IPS-15b (cell line): Measurements from ENCODE around the gene ZSCAN12.
"Not testable (repeated sequence)": the region's sequence is repeated elsewhere in the genome, so short reads cannot be mapped to it uniquely, and the experiment has no call there.

Experiments used
- H3K27me3 ChIP-seq: one replicate; pipeline ENCODE4 v1.6.1; 2013; ENCODE audit warnings: low read length; ENCODE audit not compliant: control insufficient read depth, insufficient read depth
- H3K36me3 ChIP-seq: one replicate; pipeline ENCODE4 v1.6.1; 2013; ENCODE audit warnings: low read length; ENCODE audit not compliant: control insufficient read depth, insufficient read depth
- H3K4me1 ChIP-seq: one replicate; pipeline ENCODE4 v1.6.1; 2013; ENCODE audit warnings: mild to moderate bottlenecking, low read length; ENCODE audit not compliant: control insufficient read depth, insufficient read depth
- H3K4me3 ChIP-seq: one replicate; pipeline ENCODE4 v1.5.1; 2013; ENCODE audit warnings: low read depth, low read length
- H3K9ac ChIP-seq: one replicate; pipeline ENCODE4 v1.6.1; 2013; ENCODE audit warnings: low read depth, mild to moderate bottlenecking, low read length
- H3K9me3 ChIP-seq: one replicate; pipeline ENCODE4 v1.6.1; 2013; ENCODE audit warnings: mild to moderate bottlenecking, low read length; ENCODE audit not compliant: control insufficient read depth, insufficient read depth

Gene ZSCAN12

GRCh38 chr6:28365590-28365989, 34.0 kb downstream of the ZSCAN12 start:
- not testable (repeated sequence) for H3K27me3 ChIP-seq, H3K9ac ChIP-seq, H3K4me1 ChIP-seq, H3K9me3 ChIP-seq, H3K4me3 ChIP-seq
- H3K36me3 ChIP-seq: peaks cover 16% of the 10 kb centered on the region

DNA sequence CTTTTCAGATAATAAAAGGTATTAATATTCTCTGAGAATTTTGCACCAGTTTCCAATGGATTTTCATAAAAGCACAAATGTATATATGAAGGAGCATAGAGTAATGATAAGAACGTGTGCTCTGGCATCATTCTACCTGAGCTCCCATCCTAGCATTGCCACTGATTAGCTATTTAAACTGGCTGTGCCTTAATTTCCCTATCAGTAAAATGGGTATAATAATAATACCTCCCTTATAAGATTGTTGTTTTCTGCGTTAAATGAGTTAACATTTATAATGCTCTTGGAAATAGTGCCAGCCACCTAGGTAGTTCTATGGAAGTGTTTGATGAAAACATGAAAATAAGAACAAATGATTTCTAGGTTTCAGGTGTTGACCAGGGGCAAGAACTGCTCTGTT, 38.6 kb downstream of the ZSCAN12 start:
- Histone ChIP-seq H3K9me3 (no peaks in the 10 kb centered on the region), H3K9ac (no peak overlapping the region), H3K36me3 (peaks cover 10% of the 10 kb centered on the region), H3K4me1 (no peaks in the 10 kb centered on the region), H3K27me3 (no peaks in the 10 kb centered on the region), H3K4me3 (no peak overlapping the region)

- H3K9ac ChIP-seq, H3K27me3 ChIP-seq, H3K4me1 ChIP-seq, H3K36me3 ChIP-seq, H3K4me3 ChIP-seq, H3K9me3 ChIP-seq: not testable (repeated sequence)
These were observed 40.0 kb downstream of the ZSCAN12 start for GRCh38 chr6:28359562-28359961.

DNA sequence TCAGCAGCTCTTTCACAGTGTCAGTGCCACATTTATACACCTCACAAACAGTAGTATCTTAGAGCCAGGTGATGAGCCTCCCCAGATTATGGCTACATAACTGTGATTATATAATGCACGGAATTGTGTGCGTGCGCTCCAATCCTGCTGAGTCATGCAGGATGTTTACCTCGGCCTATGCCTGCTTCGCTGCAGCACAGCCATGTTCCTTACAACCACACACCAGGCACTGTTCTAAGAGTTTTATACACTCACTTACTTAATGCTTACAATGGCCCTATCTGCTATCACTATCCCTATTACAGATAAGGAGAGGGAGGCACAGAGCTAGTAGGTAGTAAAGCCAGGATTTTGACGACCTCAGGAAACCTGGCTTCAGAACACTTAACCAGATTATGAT, 42.5 kb downstream of the ZSCAN12 start:
- Histone ChIP-seq H3K27me3 (no peaks in the 10 kb centered on the region), H3K4me1 (peaks cover 3% of the 10 kb centered on the region), H3K9me3 (no peaks in the 10 kb centered on the region), H3K36me3 (no peaks in the 10 kb centered on the region), H3K9ac (no peak overlapping the region), H3K4me3 (no peak overlapping the region)

DNA sequence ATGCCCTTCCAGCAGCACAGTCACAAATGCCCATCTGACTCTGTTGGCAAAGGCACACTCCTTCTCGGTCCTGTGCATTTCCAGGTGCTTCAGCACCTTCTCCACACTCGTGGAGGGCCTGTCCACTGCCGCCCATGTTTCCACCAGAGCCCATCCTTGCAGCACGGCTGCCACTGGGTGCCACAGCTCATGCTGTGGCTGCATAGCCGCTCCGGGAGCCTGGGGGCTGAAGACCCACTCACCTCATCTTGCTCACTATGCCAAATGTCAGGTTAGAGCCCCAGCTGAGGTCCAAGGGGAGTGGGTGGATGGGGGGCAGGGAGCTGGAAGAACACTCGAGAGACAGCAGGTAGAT, 42.9 kb downstream of the ZSCAN12 start:
- Histone ChIP-seq H3K4me1 (peaks cover 3% of the 10 kb centered on the region), H3K27me3 (no peaks in the 10 kb centered on the region), H3K36me3 (no peaks in the 10 kb centered on the region), H3K4me3 (no peak overlapping the region), H3K9ac (no peak overlapping the region), H3K9me3 (no peaks in the 10 kb centered on the region)

- no peaks in the 10 kb centered on the region for H3K27me3 ChIP-seq
- H3K9ac ChIP-seq: no peak overlapping the region
- peak overlapping the region; percentile 38 for H3K4me3 ChIP-seq
- peaks cover 5% of the 10 kb centered on the region for H3K4me1 ChIP-seq
- no peaks in the 10 kb centered on the region for H3K9me3 ChIP-seq
- no peaks in the 10 kb centered on the region for H3K36me3 ChIP-seq
These were observed 43.5 kb downstream of the ZSCAN12 start for GRCh38 chr6:28355743-28356665.

DNA sequence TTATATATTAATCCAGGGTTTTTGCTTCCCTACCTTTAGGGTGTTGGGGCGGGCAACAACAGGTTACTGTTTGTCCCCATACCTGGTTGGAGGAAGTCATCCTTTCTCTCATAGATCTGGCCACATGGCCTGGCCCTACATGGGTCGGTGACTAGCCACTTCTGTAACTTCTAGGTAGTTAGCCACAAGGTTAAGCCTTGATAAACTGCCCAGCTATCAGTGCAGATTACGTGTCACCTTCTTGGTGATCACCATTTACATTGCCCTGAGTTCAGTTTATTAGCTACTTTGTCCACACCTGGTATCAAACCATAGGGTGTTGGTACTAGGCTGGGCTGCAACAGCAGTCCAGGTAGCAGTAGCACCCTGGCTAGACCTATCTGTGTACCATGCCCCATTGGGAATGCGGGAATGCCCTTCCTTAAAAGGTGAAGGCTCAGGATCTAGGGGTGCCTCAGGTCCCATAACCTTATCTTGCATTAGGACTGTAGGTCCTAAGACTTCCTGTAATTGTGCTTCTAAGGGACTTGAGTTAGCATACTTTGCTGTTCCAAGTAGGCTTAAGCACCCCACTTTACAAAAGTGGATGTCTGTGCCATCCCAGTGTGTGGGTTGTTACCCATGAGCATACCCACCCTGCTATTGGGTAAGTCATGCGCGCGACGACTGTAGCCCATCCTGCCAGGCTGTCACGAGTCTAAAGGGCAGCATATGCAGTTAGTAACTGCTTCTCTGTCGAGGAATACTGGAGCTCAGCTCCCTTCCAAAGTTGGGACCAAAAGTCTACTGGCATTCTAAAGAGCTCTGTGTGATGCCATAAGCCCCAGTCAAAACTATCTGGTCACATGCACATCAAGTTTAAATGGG, 44.6 kb downstream of the ZSCAN12 start:
- peaks cover 6% of the 10 kb centered on the region for H3K4me1 ChIP-seq
- no peaks in the 10 kb centered on the region for H3K36me3 ChIP-seq
- no peak overlapping the region for H3K4me3 ChIP-seq
- H3K9ac ChIP-seq: no peak overlapping the region
- no peaks in the 10 kb centered on the region for H3K9me3 ChIP-seq
- no peaks in the 10 kb centered on the region for H3K27me3 ChIP-seq

GRCh38 chr6:28353981-28354676, 45.4 kb downstream of the ZSCAN12 start:
- Histone ChIP-seq H3K4me1 (peaks cover 6% of the 10 kb centered on the region), H3K9ac (no peak overlapping the region), H3K36me3 (no peaks in the 10 kb centered on the region), H3K9me3 (no peaks in the 10 kb centered on the region), H3K4me3 (no peak overlapping the region), H3K27me3 (no peaks in the 10 kb centered on the region)

DNA sequence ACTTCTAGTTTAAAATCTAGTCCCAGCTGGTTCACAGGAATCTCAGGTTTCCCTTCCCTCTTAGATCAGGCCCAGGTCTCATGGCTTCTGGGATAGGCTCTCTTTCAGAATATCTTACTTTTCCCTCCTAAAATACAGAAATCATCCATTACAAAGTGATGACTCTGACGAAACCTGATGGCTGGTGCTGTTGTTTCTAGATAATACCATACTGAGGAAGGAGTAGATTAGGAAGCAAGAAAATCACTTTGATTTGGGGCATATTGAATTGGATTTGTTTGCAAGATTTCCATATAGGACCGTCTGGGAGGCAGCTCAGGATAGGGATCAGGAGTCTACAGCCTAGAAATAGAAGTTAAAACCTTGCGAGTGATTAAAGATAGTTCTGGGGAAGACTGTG, 46.2 kb downstream of the ZSCAN12 start:
- peaks cover 6% of the 10 kb centered on the region for H3K4me1 ChIP-seq
- H3K9ac ChIP-seq: no peak overlapping the region
- H3K4me3 ChIP-seq: no peak overlapping the region
- no peaks in the 10 kb centered on the region for H3K27me3 ChIP-seq
- no peaks in the 10 kb centered on the region for H3K36me3 ChIP-seq
- H3K9me3 ChIP-seq: no peaks in the 10 kb centered on the region

GRCh38 chr6:28351493-28351925, 48.0 kb downstream of the ZSCAN12 start:
- Histone ChIP-seq H3K4me3 (no peak overlapping the region), H3K9me3 (no peaks in the 10 kb centered on the region), H3K36me3 (no peaks in the 10 kb centered on the region), H3K4me1 (peaks cover 6% of the 10 kb centered on the region), H3K9ac (no peak overlapping the region), H3K27me3 (no peaks in the 10 kb centered on the region)

DNA sequence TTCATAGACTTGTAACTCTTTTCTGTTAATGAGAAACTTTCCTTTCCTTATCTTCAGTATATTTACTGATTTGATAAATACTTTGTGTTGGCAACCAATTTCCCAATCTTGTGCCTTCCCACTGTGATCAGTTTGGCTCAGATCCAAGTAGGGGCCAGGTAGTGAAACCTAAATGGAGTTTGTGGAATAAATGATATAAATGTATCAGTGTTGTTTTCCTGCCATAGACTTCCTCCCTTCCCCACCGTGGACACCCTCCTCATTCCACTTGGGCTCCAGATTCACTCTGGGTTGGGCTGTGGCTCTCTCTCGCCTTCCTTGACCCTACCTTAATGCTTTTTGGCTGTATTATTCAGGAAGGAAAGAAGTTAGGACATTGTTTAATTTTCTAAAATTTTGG, 48.5 kb downstream of the ZSCAN12 start:
- H3K9me3 ChIP-seq: no peaks in the 10 kb centered on the region
- H3K4me3 ChIP-seq: peak overlapping the region; percentile 91
- peaks cover 6% of the 10 kb centered on the region for H3K4me1 ChIP-seq
- no peaks in the 10 kb centered on the region for H3K36me3 ChIP-seq
- H3K27me3 ChIP-seq: no peaks in the 10 kb centered on the region
- no peak overlapping the region for H3K9ac ChIP-seq
